Astrocyte (in vitro differentiated cells and primary cell): ENCODE measurements around the gene OTUD3. TPM values are rescaled to one million over a fixed set of nuclear protein-coding genes. Genes with fewer than 3 reads are reported as not detected.
A peak's percentile ranks its signal among the peaks of the same experiment; 100 is the strongest.

Experiments used
- DNase-seq: peaks from one replicate; pipeline ENCODE4 v3.0.0-alpha.2; 2010; ENCODE audit warnings: low read depth
- FAIRE-seq: peaks from 2 replicates; lab custom pipeline; 2011; peaks lifted over from hg19 to GRCh38; lab: Jason Lieb, UNC
- H2AFZ ChIP-seq: 2 replicates; pipeline ENCODE4 v1.6.0; 2012; ENCODE audit warnings: low read depth, low read length, inconsistent platforms
- H3K27ac ChIP-seq: 2 replicates; pipeline ENCODE4 v1.5.1; 2011; ENCODE audit warnings: low read depth, low read length, inconsistent platforms
- H3K27me3 ChIP-seq: 2 replicates; pipeline ENCODE4 v1.6.0; 2011; ENCODE audit warnings: low read length, inconsistent platforms; ENCODE audit not compliant: insufficient read depth
- H3K36me3 ChIP-seq: 2 replicates; pipeline ENCODE4 v1.5.1; 2011; ENCODE audit warnings: low read length, inconsistent platforms; ENCODE audit not compliant: insufficient read depth
- H3K4me1 ChIP-seq: 2 replicates; pipeline ENCODE4 v1.5.1; 2011; ENCODE audit warnings: low read length, inconsistent platforms; ENCODE audit not compliant: insufficient read depth
- H3K4me2 ChIP-seq: 2 replicates; pipeline ENCODE4 v1.6.0; 2012; ENCODE audit warnings: low read length, inconsistent platforms
- H3K4me3 ChIP-seq: 2 replicates; pipeline ENCODE4 v1.5.1; 2011; ENCODE audit warnings: low read depth, mild to moderate bottlenecking, low read length, inconsistent platforms; ENCODE audit not compliant: insufficient read depth
- H3K79me2 ChIP-seq: 2 replicates; pipeline ENCODE4 v1.6.0; 2012; ENCODE audit warnings: mild to moderate bottlenecking, low read length, inconsistent platforms; ENCODE audit not compliant: insufficient read depth
- H3K9ac ChIP-seq: 2 replicates; pipeline ENCODE4 v1.6.0; 2012; ENCODE audit warnings: mild to moderate bottlenecking, low read length, inconsistent platforms
- H3K9me3 ChIP-seq: 2 replicates; pipeline ENCODE4 v1.5.1; 2012; ENCODE audit warnings: low read depth, mild to moderate bottlenecking, low read length, inconsistent platforms; ENCODE audit not compliant: insufficient read depth
- H4K20me1 ChIP-seq: 2 replicates; pipeline ENCODE4 v1.6.0; 2012; ENCODE audit warnings: low read length, inconsistent platforms; ENCODE audit not compliant: insufficient read depth
- H3K27ac Mint-ChIP-seq: one replicate; pipeline ENCODE4 v1.8.0; 2021; ENCODE audit warnings: mild to moderate bottlenecking, mixed read lengths; ENCODE audit not compliant: unreplicated experiment
- H3K27me3 Mint-ChIP-seq: one replicate; pipeline ENCODE4 v1.8.0; 2021; ENCODE audit warnings: low read depth, mixed read lengths; ENCODE audit not compliant: unreplicated experiment
- H3K36me3 Mint-ChIP-seq: one replicate; pipeline ENCODE4 v1.8.0; 2021; ENCODE audit warnings: low read depth, mixed read lengths; ENCODE audit not compliant: unreplicated experiment
- H3K4me1 Mint-ChIP-seq: one replicate; pipeline ENCODE4 v1.8.0; 2021; ENCODE audit warnings: low read depth, mixed read lengths; ENCODE audit not compliant: unreplicated experiment
- H3K4me3 Mint-ChIP-seq: one replicate; pipeline ENCODE4 v1.8.0; 2021; ENCODE audit warnings: mild to moderate bottlenecking, moderate library complexity, mixed read lengths; ENCODE audit not compliant: unreplicated experiment
- H3K9me3 Mint-ChIP-seq: one replicate; pipeline ENCODE4 v1.8.0; 2021; ENCODE audit warnings: mild to moderate bottlenecking, mixed read lengths; ENCODE audit not compliant: unreplicated experiment
- CTCF ChIP-seq: IDR thresholded peaks from 2 replicates; pipeline ENCODE4 v1.5.1; 2011; ENCODE audit warnings: low read depth, mild to moderate bottlenecking, inconsistent platforms, low read length, moderate library complexity; ENCODE audit not compliant: insufficient read depth
- EZH2 ChIP-seq: IDR thresholded peaks from 2 replicates; pipeline ENCODE4 v1.6.1; 2012; ENCODE audit warnings: mild to moderate bottlenecking, low read length, inconsistent platforms; ENCODE audit not compliant: insufficient read depth
- total RNA-seq: library from RNA; stranded (reverse); gene quantifications from 2 replicates; pipeline ENCODE4 v1.2.1, GENCODE V29; 2021

Gene OTUD3
- total RNA-seq, 1 donor from 2014 or later = 10.6 TPM

GRCh38 chr1:19884312-19884711, 2.1 kb downstream of the OTUD3 start:
- no peak overlapping the region for H3K27ac Mint-ChIP-seq
- peaks cover 16% of the 10 kb centered on the region for H3K4me1 Mint-ChIP-seq
- Histone ChIP-seq H3K36me3 (no peaks in the 10 kb centered on the region), H3K27ac (no peak overlapping the region), H2AFZ (no peak overlapping the region), H3K79me2 (peaks cover 67% of the 10 kb centered on the region), H3K9me3 (no peaks in the 10 kb centered on the region), H3K9ac (no peak overlapping the region), H3K4me1 (peaks cover 19% of the 10 kb centered on the region), H3K27me3 (no peaks in the 10 kb centered on the region), H3K4me3 (no peak overlapping the region), H4K20me1 (peaks cover 58% of the 10 kb centered on the region), H3K4me2 (peak overlapping the region; percentile 92)
- peaks cover 5% of the 10 kb centered on the region for H3K36me3 Mint-ChIP-seq
- FAIRE-seq = no peak
- peak overlapping the region; percentile 92 for H3K4me3 Mint-ChIP-seq
- H3K9me3 Mint-ChIP-seq = peaks cover 2% of the 10 kb centered on the region
- no peak for DNase-seq
- TF ChIP-seq EZH2 (no peak), CTCF (no peak)
- H3K27me3 Mint-ChIP-seq = no peaks in the 10 kb centered on the region

GRCh38 chr1:19885821-19886220, 3.6 kb downstream of the OTUD3 start:
- Histone ChIP-seq H3K4me3 (no peak overlapping the region), H3K79me2 (peaks cover 82% of the 10 kb centered on the region), H3K27ac (no peak overlapping the region), H4K20me1 (peaks cover 72% of the 10 kb centered on the region), H2AFZ (no peak overlapping the region), H3K27me3 (no peaks in the 10 kb centered on the region), H3K4me1 (peaks cover 19% of the 10 kb centered on the region), H3K4me2 (no peak overlapping the region), H3K9ac (no peak overlapping the region), H3K9me3 (no peaks in the 10 kb centered on the region), H3K36me3 (peaks cover 3% of the 10 kb centered on the region)
- DNase-seq = no peak
- H3K9me3 Mint-ChIP-seq = peaks cover 2% of the 10 kb centered on the region
- TF ChIP-seq CTCF = no peak
- TF ChIP-seq EZH2 = no peak
- H3K27me3 Mint-ChIP-seq = no peaks in the 10 kb centered on the region
- H3K4me3 Mint-ChIP-seq = no peak overlapping the region
- H3K36me3 Mint-ChIP-seq = peaks cover 5% of the 10 kb centered on the region
- H3K4me1 Mint-ChIP-seq = peaks cover 18% of the 10 kb centered on the region
- H3K27ac Mint-ChIP-seq = no peak overlapping the region
- no peak for FAIRE-seq

GRCh38 chr1:19888112-19888511, 5.9 kb downstream of the OTUD3 start:
- Histone ChIP-seq H2AFZ (no peak overlapping the region), H3K27ac (no peak overlapping the region), H4K20me1 (peaks cover 88% of the 10 kb centered on the region), H3K4me1 (peaks cover 23% of the 10 kb centered on the region), H3K79me2 (peaks cover 98% of the 10 kb centered on the region), H3K27me3 (no peaks in the 10 kb centered on the region), H3K36me3 (peaks cover 13% of the 10 kb centered on the region), H3K4me3 (no peak overlapping the region), H3K4me2 (no peak overlapping the region), H3K9ac (no peak overlapping the region), H3K9me3 (no peaks in the 10 kb centered on the region)
- H3K27me3 Mint-ChIP-seq = no peaks in the 10 kb centered on the region
- no peak for DNase-seq
- peaks cover 1% of the 10 kb centered on the region for H3K9me3 Mint-ChIP-seq
- no peak for FAIRE-seq
- H3K36me3 Mint-ChIP-seq = peaks cover 8% of the 10 kb centered on the region
- TF ChIP-seq CTCF (no peak), EZH2 (no peak)
- H3K4me1 Mint-ChIP-seq = peaks cover 23% of the 10 kb centered on the region
- H3K27ac Mint-ChIP-seq = no peak overlapping the region
- H3K4me3 Mint-ChIP-seq = no peak overlapping the region
